Endothelial cell of umbilical vein (primary cell): ENCODE results near the gene LMF2. TPM values are rescaled to one million over a fixed set of nuclear protein-coding genes. Genes with fewer than 3 reads are reported as not detected.

Experiments
- BruUV-seq: library from RNA; stranded (reverse); fragments of 400-500 nt; replicated peaks from 2 replicates; lab custom pipeline; 2021; lab: Mats Ljungman, UMichigan
- CTCF ChIA-PET: fragments of 300-600, 350-600 bp; sonication (Branson Sonifier 250); formaldehyde crosslinking; loops from one replicate; lab custom pipeline; 2021; ENCODE audit warnings: antibody characterized with exemption, inconsistent platforms; lab: Charles Lee
- POLR2A ChIA-PET: fragments of 300-600, 350-600 bp; sonication (Branson Sonifier 250); formaldehyde crosslinking; loops from one replicate; lab custom pipeline; 2021; ENCODE audit warnings: antibody characterized with exemption, inconsistent platforms; lab: Charles Lee
- DNase-seq: peaks from one replicate; pipeline ENCODE4 v3.0.0-alpha.2; 2011; ENCODE audit warnings: low read depth, low spot score
- FAIRE-seq: peaks from 2 replicates; lab custom pipeline; 2011; peaks lifted over from hg19 to GRCh38; lab: Jason Lieb, UNC
- H2AFZ ChIP-seq: 2 replicates; pipeline ENCODE4 v1.6.0; 2012; ENCODE audit warnings: low read depth, low read length, control low read depth, inconsistent platforms
- H3K27ac ChIP-seq: 2 replicates; pipeline ENCODE4 v1.5.1; 2011; ENCODE audit warnings: low read depth, mild to moderate bottlenecking, control low read depth, low read length, moderate library complexity; ENCODE audit not compliant: insufficient read depth
- H3K27me3 ChIP-seq, 2 experiments: 2 replicates each; pipeline versions ENCODE4 v1.6.0 to v1.6.1; 2011; ENCODE audit warnings: low read length in 2 of 2, mixed read lengths in 1 of 2; ENCODE audit not compliant: control insufficient read depth in 2 of 2, insufficient read depth in 2 of 2
- H3K36me3 ChIP-seq, 2 experiments: 2 replicates in 1 of 2; 3 replicates in 1 of 2; pipeline ENCODE4 v1.5.1; 2011; ENCODE audit warnings: low read length in 2 of 2, mild to moderate bottlenecking in 1 of 2, moderate library complexity in 1 of 2; ENCODE audit not compliant: control insufficient read depth in 2 of 2, insufficient read depth in 2 of 2; ENCODE audit errors: extremely low read depth in 1 of 2
- H3K4me1 ChIP-seq: 3 replicates; pipeline ENCODE4 v1.5.1; 2011; ENCODE audit warnings: mild to moderate bottlenecking, low read length; ENCODE audit not compliant: control insufficient read depth, insufficient read depth; ENCODE audit errors: extremely low read depth
- H3K4me2 ChIP-seq: 2 replicates; pipeline ENCODE4 v1.6.1; 2011; ENCODE audit warnings: low read length, control low read depth, mixed read lengths; ENCODE audit not compliant: insufficient read depth
- H3K4me3 ChIP-seq, 3 experiments: fragments of 200-600 bp in 1 of 3; sonication (generic), shearing (Covaris generic) in 1 of 3; replicated peaks in 1 of 3; 2 replicates each; pipeline ENCODE4 v1.5.1; 2011 to 2016; ENCODE audit warnings: control low read depth in 3 of 3, low read length in 3 of 3, mild to moderate bottlenecking in 2 of 3, inconsistent platforms in 1 of 3, low read depth in 1 of 3, moderate library complexity in 1 of 3; ENCODE audit not compliant: insufficient read depth in 1 of 3
- H3K79me2 ChIP-seq: 2 replicates; pipeline ENCODE4 v1.6.0; 2012; ENCODE audit warnings: low read length, inconsistent platforms; ENCODE audit not compliant: control insufficient read depth, insufficient read depth
- H3K9ac ChIP-seq: replicated peaks from 2 replicates; pipeline ENCODE3; 2011; ENCODE audit warnings: low read length, control low read depth; ENCODE audit not compliant: insufficient read depth; ENCODE audit errors: extremely low read depth
- H3K9me1 ChIP-seq: replicated peaks from 3 replicates; pipeline ENCODE4 v1.6.0; 2011; ENCODE audit warnings: mild to moderate bottlenecking, low read length; ENCODE audit not compliant: control insufficient read depth, insufficient read depth; ENCODE audit errors: extremely low read depth
- H3K9me3 ChIP-seq: replicated peaks from 2 replicates; pipeline ENCODE4 v1.5.1; 2012; ENCODE audit warnings: low read length, inconsistent platforms; ENCODE audit not compliant: control insufficient read depth, insufficient read depth
- H4K20me1 ChIP-seq: replicated peaks from 2 replicates; pipeline ENCODE3; 2011; ENCODE audit warnings: mild to moderate bottlenecking, low read length; ENCODE audit not compliant: control insufficient read depth, insufficient read depth; ENCODE audit errors: extremely low read depth
- CTCF ChIP-seq, 2 donors: IDR thresholded peaks; 1 replicate in 1 of 2; 2 replicates in 1 of 2; pipeline ENCODE4 v1.5.1; 2011; ENCODE audit warnings: low read length in 2 of 2, mild to moderate bottlenecking in 2 of 2, moderate library complexity in 2 of 2, control low read depth in 1 of 2, inconsistent platforms in 1 of 2, low read depth in 1 of 2; ENCODE audit not compliant: insufficient read depth in 1 of 2; ENCODE audit errors: extremely low read depth in 1 of 2
- EZH2 ChIP-seq: IDR thresholded peaks from 2 replicates; pipeline ENCODE4 v1.6.1; 2012; ENCODE audit warnings: borderline replicate concordance, low read depth, mild to moderate bottlenecking, moderate library complexity, low read length, inconsistent platforms; ENCODE audit not compliant: severe bottlenecking
- FOS ChIP-seq: IDR thresholded peaks from 2 replicates; pipeline ENCODE4 v1.6.1; 2011; ENCODE audit warnings: mild to moderate bottlenecking, low read length, moderate library complexity, borderline replicate concordance; ENCODE audit not compliant: insufficient read depth
- GATA2 ChIP-seq: IDR thresholded peaks from 2 replicates; pipeline ENCODE4 v1.7.0; 2011; ENCODE audit warnings: low read depth, mild to moderate bottlenecking, moderate library complexity, mixed read lengths, low read length; ENCODE audit not compliant: insufficient read length, insufficient read depth
- JUN ChIP-seq: IDR thresholded peaks from 2 replicates; pipeline ENCODE4 v1.6.1; 2011; ENCODE audit warnings: borderline replicate concordance, low read depth; ENCODE audit not compliant: insufficient read length, insufficient read depth
- MAX ChIP-seq: IDR thresholded peaks from 2 replicates; pipeline ENCODE4 v1.6.1; 2011; ENCODE audit not compliant: insufficient read depth, insufficient read length
- MYC ChIP-seq: IDR thresholded peaks from one replicate; pipeline ENCODE4 v1.6.1; 2011; ENCODE audit warnings: mild to moderate bottlenecking, low read depth, low read length
- POLR2A ChIP-seq: IDR thresholded peaks from 2 replicates; pipeline ENCODE4 v1.6.1; 2012; ENCODE audit warnings: low read depth, mild to moderate bottlenecking, control low read depth, low read length
- POLR2AphosphoS5 ChIP-seq: IDR thresholded peaks from 2 replicates; pipeline ENCODE4 v1.6.1; 2012; ENCODE audit warnings: low read depth, mild to moderate bottlenecking, control low read depth, low read length, moderate library complexity; ENCODE audit not compliant: insufficient read depth
- dilution Hi-C: fragments of 300-500 bp; cut with MboI; formaldehyde crosslinking; loops from one replicate; pipeline ENCODE4 v1.15.0; 2019; ENCODE audit warnings: low sequenced_read_pairs; ENCODE audit not compliant: extremely low pct_ligation_motif_present
- intact Hi-C: fragments of 100-400 bp; cut with micrococcal nuclease; formaldehyde crosslinking; loops from one replicate; pipeline ENCODE4 v1.10.0; 2022
- polyA plus RNA-seq, 4 experiments: library from polyadenylated mRNA; depleted of rRNA in 3 of 4; stranded (reverse) in 3 of 4; unstranded in 1 of 4; fragments of >200 nt; gene quantifications; 2 replicates each; pipeline versions ENCODE4 v1.2.1 to v1.2.3, GENCODE V29; 2011 to 2012; ENCODE audit warnings: missing spikeins in 1 of 4
- total RNA-seq: library from RNA; stranded (reverse); gene quantifications from 2 replicates; pipeline ENCODE4 v1.2.3, GENCODE V29; 2021

The LMF2 gene
- total and polyA plus RNA-seq, 2 donors (not counting 3 experiments of a cell fraction or from before 2014, with no cell fraction given): 89.7 to 112 TPM

- POLR2A ChIA-PET: no interaction called here
- H2AFZ ChIP-seq: no peak overlapping the region
Observed at GRCh38 chr22:50471197-50471847, 36.2 kb downstream of the LMF2 start.

GRCh38 chr22:50470491-50470890, 37.0 kb downstream of the LMF2 start:
- ChIA-PET CTCF (interaction anchor here (0.7 to 1.3 kb wide), 3 partner anchors 27 to 150 kb away, joined by 3 read pairs; partner anchors contain the start of gene SCO2), POLR2A (no interaction called here)
- no peaks in the 10 kb centered on the region for H3K9me1 ChIP-seq
- H3K4me2 ChIP-seq: no peak overlapping the region
- intact Hi-C loops (no loop called here), dilution Hi-C loops (no loop called here)
- no peaks in the 10 kb centered on the region for H3K27me3 ChIP-seq
- H3K4me1 ChIP-seq: peaks cover 17% of the 10 kb centered on the region
- no peak overlapping the region for H2AFZ ChIP-seq
- no peaks in the 10 kb centered on the region for H3K9me3 ChIP-seq
- H4K20me1 ChIP-seq: peaks cover 3% of the 10 kb centered on the region
- no peak overlapping the region for H3K9ac ChIP-seq
- TF ChIP-seq EZH2: no peak
- no peak for TF ChIP-seq JUN
- no peak for TF ChIP-seq MAX
- no peak for TF ChIP-seq FOS
- TF ChIP-seq MYC: no peak
- no peak for TF ChIP-seq POLR2A
- no peak for TF ChIP-seq GATA2
- no peak for TF ChIP-seq POLR2AphosphoS5
- no peak for TF ChIP-seq CTCF (IDR thresholded peaks at IDR 0.05; ENCODE audit: extremely low read depth in 1 of 2, insufficient read depth in 1 of 2, low read depth in 1 of 2, low read length in 2 of 2)
- H3K27ac ChIP-seq: no peak overlapping the region
- no TSS peak for BruUV-seq
- peaks cover 65% of the 10 kb centered on the region for H3K79me2 ChIP-seq
- H3K36me3 ChIP-seq: peaks cover 0 to 19% of the 10 kb centered on the region in 2 experiments
- H3K4me3 ChIP-seq: no peak overlapping the region
- FAIRE-seq (no peak), DNase-seq (no peak)

More at GRCh38 chr22:50471197-50471847, 36.2 kb downstream of the LMF2 start:
- dilution Hi-C loops: no loop called here
- Histone ChIP-seq H4K20me1 (peaks cover 3% of the 10 kb centered on the region), H3K27me3 (no peaks in the 10 kb centered on the region), H3K79me2 (peaks cover 65% of the 10 kb centered on the region), H3K27ac (no peak overlapping the region), H3K9me3 (no peaks in the 10 kb centered on the region), H3K4me1 (peaks cover 17% of the 10 kb centered on the region), H3K4me2 (no peak overlapping the region), H3K36me3 (peaks cover 0 to 11% of the 10 kb centered on the region in 2 experiments), H3K9me1 (no peaks in the 10 kb centered on the region), H3K9ac (no peak overlapping the region), H3K4me3 (no peak overlapping the region)
- DNase-seq: no peak
- TF ChIP-seq JUN: no peak
- TF ChIP-seq GATA2: no peak
- TF ChIP-seq FOS: no peak
- BruUV-seq: no TSS peak
- CTCF ChIA-PET: no interaction called here
- intact Hi-C loops: no loop called here
- no peak for FAIRE-seq
